Measurements from ENCODE around the gene APOOL. TPM values are rescaled to one million over a fixed set of nuclear protein-coding genes. Genes with fewer than 3 reads are reported as not detected.

APOOL gene
- total and polyA plus RNA-seq, 2 donors (not counting 3 experiments of a cell fraction or from before 2014, with no cell fraction given), result 3.4 to 17.4 TPM

GRCh38 chrX:84993150-84993549, 10.5 kb upstream of the APOOL start:
- H3K4me2 ChIP-seq (ENCODE audit: insufficient read depth, low read length), result no peak overlapping the region
- TF ChIP-seq EZH2 (IDR thresholded peaks at IDR 0.05; ENCODE audit: borderline replicate concordance, low read depth, low read length, severe bottlenecking) (no peak), POLR2AphosphoS5 (IDR thresholded peaks at IDR 0.05; ENCODE audit: insufficient read depth, low read depth, low read length) (no peak), GATA2 (IDR thresholded peaks at IDR 0.05; ENCODE audit: insufficient read depth, insufficient read length, low read depth, low read length) (no peak), JUN (IDR thresholded peaks at IDR 0.05; ENCODE audit: borderline replicate concordance, insufficient read depth, insufficient read length, low read depth) (no peak)
- FAIRE-seq (no peak), DNase-seq (ENCODE audit: low read depth, low spot score) (no peak)
- BruUV-seq (replicated peaks), result no TSS peak
- ChIA-PET POLR2A (no interaction called here), CTCF (no interaction called here)
- H3K4me3 ChIP-seq (replicated peaks in 1 of 3; ENCODE audit: insufficient read depth in 1 of 3, low read depth in 1 of 3, low read length in 3 of 3), result no peak overlapping the region
- no peaks in the 10 kb centered on the region for H3K4me1 ChIP-seq (ENCODE audit: control insufficient read depth, extremely low read depth, insufficient read depth, low read length)
- H3K36me3 ChIP-seq (ENCODE audit: control insufficient read depth in 2 of 2, extremely low read depth in 1 of 2, insufficient read depth in 2 of 2, low read length in 2 of 2), result no peaks in the 10 kb centered on the region
- H3K27me3 ChIP-seq (ENCODE audit: control insufficient read depth in 2 of 2, insufficient read depth in 2 of 2, low read length in 2 of 2), result no peaks in the 10 kb centered on the region
- no peak overlapping the region for H2AFZ ChIP-seq (ENCODE audit: low read depth, low read length)
- dilution Hi-C loops (cut with MboI; ENCODE audit: extremely low pct_ligation_motif_present, low sequenced_read_pairs) (no loop called here), intact Hi-C loops (cut with micrococcal nuclease) (no loop called here)
- H3K9me1 ChIP-seq (replicated peaks; ENCODE audit: control insufficient read depth, extremely low read depth, insufficient read depth, low read length), result no peaks in the 10 kb centered on the region
- no peak overlapping the region for H3K27ac ChIP-seq (ENCODE audit: insufficient read depth, low read depth, low read length)
- H3K9ac ChIP-seq (replicated peaks; ENCODE audit: extremely low read depth, insufficient read depth, low read length), result no peak overlapping the region
- H3K9me3 ChIP-seq (replicated peaks; ENCODE audit: control insufficient read depth, insufficient read depth, low read length), result no peaks in the 10 kb centered on the region
- H4K20me1 ChIP-seq (replicated peaks; ENCODE audit: control insufficient read depth, extremely low read depth, insufficient read depth, low read length), result no peaks in the 10 kb centered on the region
- H3K79me2 ChIP-seq (ENCODE audit: control insufficient read depth, insufficient read depth, low read length), result no peaks in the 10 kb centered on the region

GRCh38 chrX:85001344-85001743, 2.3 kb upstream of the APOOL start:
- no peak for FAIRE-seq
- Histone ChIP-seq H3K36me3 (ENCODE audit: control insufficient read depth in 2 of 2, extremely low read depth in 1 of 2, insufficient read depth in 2 of 2, low read length in 2 of 2) (no peaks in the 10 kb centered on the region), H3K4me1 (ENCODE audit: control insufficient read depth, extremely low read depth, insufficient read depth, low read length) (peaks cover 5% of the 10 kb centered on the region), H3K4me2 (ENCODE audit: insufficient read depth, low read length) (no peak overlapping the region), H3K27me3 (ENCODE audit: control insufficient read depth in 2 of 2, insufficient read depth in 2 of 2, low read length in 2 of 2) (no peaks in the 10 kb centered on the region), H3K9me1 (replicated peaks; ENCODE audit: control insufficient read depth, extremely low read depth, insufficient read depth, low read length) (no peaks in the 10 kb centered on the region), H4K20me1 (replicated peaks; ENCODE audit: control insufficient read depth, extremely low read depth, insufficient read depth, low read length) (no peaks in the 10 kb centered on the region), H3K27ac (ENCODE audit: insufficient read depth, low read depth, low read length) (no peak overlapping the region), H2AFZ (ENCODE audit: low read depth, low read length) (no peak overlapping the region), H3K79me2 (ENCODE audit: control insufficient read depth, insufficient read depth, low read length) (peaks cover 8% of the 10 kb centered on the region), H3K9me3 (replicated peaks; ENCODE audit: control insufficient read depth, insufficient read depth, low read length) (no peaks in the 10 kb centered on the region), H3K4me3 (replicated peaks in 1 of 3; ENCODE audit: insufficient read depth in 1 of 3, low read depth in 1 of 3, low read length in 3 of 3) (no peak overlapping the region), H3K9ac (replicated peaks; ENCODE audit: extremely low read depth, insufficient read depth, low read length) (no peak overlapping the region)
- ChIA-PET CTCF (no interaction called here), POLR2A (no interaction called here)
- TF ChIP-seq, protein P1, sequence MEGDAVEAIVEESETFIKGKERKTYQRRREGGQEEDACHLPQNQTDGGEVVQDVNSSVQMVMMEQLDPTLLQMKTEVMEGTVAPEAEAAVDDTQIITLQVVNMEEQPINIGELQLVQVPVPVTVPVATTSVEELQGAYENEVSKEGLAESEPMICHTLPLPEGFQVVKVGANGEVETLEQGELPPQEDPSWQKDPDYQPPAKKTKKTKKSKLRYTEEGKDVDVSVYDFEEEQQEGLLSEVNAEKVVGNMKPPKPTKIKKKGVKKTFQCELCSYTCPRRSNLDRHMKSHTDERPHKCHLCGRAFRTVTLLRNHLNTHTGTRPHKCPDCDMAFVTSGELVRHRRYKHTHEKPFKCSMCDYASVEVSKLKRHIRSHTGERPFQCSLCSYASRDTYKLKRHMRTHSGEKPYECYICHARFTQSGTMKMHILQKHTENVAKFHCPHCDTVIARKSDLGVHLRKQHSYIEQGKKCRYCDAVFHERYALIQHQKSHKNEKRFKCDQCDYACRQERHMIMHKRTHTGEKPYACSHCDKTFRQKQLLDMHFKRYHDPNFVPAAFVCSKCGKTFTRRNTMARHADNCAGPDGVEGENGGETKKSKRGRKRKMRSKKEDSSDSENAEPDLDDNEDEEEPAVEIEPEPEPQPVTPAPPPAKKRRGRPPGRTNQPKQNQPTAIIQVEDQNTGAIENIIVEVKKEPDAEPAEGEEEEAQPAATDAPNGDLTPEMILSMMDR (IDR thresholded peaks at IDR 0.05; ENCODE audit: extremely low read depth in 1 of 2, insufficient read depth in 1 of 2, low read depth in 1 of 2, low read length in 2 of 2), result no peak
- TF ChIP-seq EZH2 (IDR thresholded peaks at IDR 0.05; ENCODE audit: borderline replicate concordance, low read depth, low read length, severe bottlenecking) (no peak), JUN (IDR thresholded peaks at IDR 0.05; ENCODE audit: borderline replicate concordance, insufficient read depth, insufficient read length, low read depth) (no peak), MYC (IDR thresholded peaks at IDR 0.05; ENCODE audit: low read depth, low read length) (no peak), GATA2 (IDR thresholded peaks at IDR 0.05; ENCODE audit: insufficient read depth, insufficient read length, low read depth, low read length) (no peak), FOS (IDR thresholded peaks at IDR 0.05; ENCODE audit: borderline replicate concordance, insufficient read depth, low read length) (no peak), POLR2A (IDR thresholded peaks at IDR 0.05; ENCODE audit: low read depth, low read length) (no peak)
- TF ChIP-seq, protein P2, sequence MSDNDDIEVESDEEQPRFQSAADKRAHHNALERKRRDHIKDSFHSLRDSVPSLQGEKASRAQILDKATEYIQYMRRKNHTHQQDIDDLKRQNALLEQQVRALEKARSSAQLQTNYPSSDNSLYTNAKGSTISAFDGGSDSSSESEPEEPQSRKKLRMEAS (IDR thresholded peaks at IDR 0.05; ENCODE audit: insufficient read depth, insufficient read length), result no peak
- intact Hi-C loops (cut with micrococcal nuclease), result no loop called here
- dilution Hi-C loops (cut with MboI; ENCODE audit: extremely low pct_ligation_motif_present, low sequenced_read_pairs), result no loop called here
- no peak for DNase-seq (ENCODE audit: low read depth, low spot score)
- no TSS peak for BruUV-seq (replicated peaks)

Measured in endothelial cell of umbilical vein (primary cell).